HepG2 (cell line): ENCODE results near the gene FAM117A. TPM values are rescaled to one million over a fixed set of nuclear protein-coding genes. Genes with fewer than 3 reads are reported as not detected.

ENCODE experiments used
- ATAC-seq: fragments of 200-7000 bp; cut with Tn5 transposase; 3 replicates; pipeline ENCODE4 v1.9.1; 2020; ENCODE audit warnings: mild to moderate bottlenecking, moderate library complexity
- Bru-seq: library from RNA; stranded (reverse); fragments of 400-500 nt; gene quantifications from one replicate; lab custom pipeline; 2021; lab: Mats Ljungman, UMichigan
- BruChase-seq, 2 experiments: library from RNA; stranded (reverse); fragments of 400-500 nt; gene quantifications; one replicate each; lab custom pipeline; 2021; lab: Mats Ljungman, UMichigan
- BruUV-seq: library from RNA; stranded (reverse); fragments of 400-500 nt; replicated peaks from 2 replicates; lab custom pipeline; 2021; lab: Mats Ljungman, UMichigan
- CTCF ChIA-PET: fragments of 300-600 bp; formaldehyde crosslinking; extraction: SDS; loops from one replicate; lab custom pipeline; 2021; ENCODE audit warnings: low total read pairs, inconsistent platforms, low intra/inter-chr PET ratio; lab: Yijun Ruan, JAX
- POLR2A ChIA-PET: fragments of 350-600 bp; sonication (Branson Sonifier 250); formaldehyde crosslinking; loops from one replicate; lab custom pipeline; 2020; ENCODE audit warnings: antibody characterized with exemption, inconsistent platforms; lab: Yijun Ruan, JAX
- DNase-seq: peaks from one replicate; pipeline ENCODE4 v3.0.0-alpha.2; 2015; ENCODE audit warnings: low spot score
- FAIRE-seq: peaks from 3 replicates; lab custom pipeline; 2011; peaks lifted over from hg19 to GRCh38; lab: Jason Lieb, UNC
- H2AFZ ChIP-seq: one replicate; pipeline ENCODE4 v1.6.1; 2011; ENCODE audit warnings: low read length, inconsistent platforms
- H3K27ac ChIP-seq: fragments of 300-600 bp; 3 replicates; pipeline ENCODE4 v1.8.0; 2011; ENCODE audit warnings: mixed run types, mild to moderate bottlenecking, mixed read lengths, low read length, inconsistent platforms; ENCODE audit not compliant: insufficient read depth; ENCODE audit errors: extremely low read length
- H3K27me3 ChIP-seq, 2 experiments: fragments of 200-600 bp in 1 of 2; 2 replicates in 1 of 2; 3 replicates in 1 of 2; pipeline versions ENCODE4 v1.6.0 to v1.8.0; 2011; ENCODE audit warnings: low read length in 2 of 2, mild to moderate bottlenecking in 2 of 2, moderate library complexity in 2 of 2, inconsistent platforms in 1 of 2; ENCODE audit not compliant: insufficient read depth in 2 of 2, control insufficient read depth in 1 of 2
- H3K36me3 ChIP-seq, 2 experiments: fragments of 200-600 bp in 1 of 2; replicated peaks in 1 of 2; 2 replicates in 1 of 2; 3 replicates in 1 of 2; pipeline versions ENCODE4 v1.5.1 to v1.8.0; 2011; ENCODE audit warnings: low read length in 2 of 2, inconsistent platforms in 1 of 2; ENCODE audit not compliant: insufficient read depth in 2 of 2, control insufficient read depth in 1 of 2
- H3K4me1 ChIP-seq: 2 replicates; pipeline ENCODE4 v1.5.1; 2012; ENCODE audit warnings: low read length, inconsistent platforms; ENCODE audit not compliant: insufficient read depth
- H3K4me2 ChIP-seq: 2 replicates; pipeline ENCODE4 v1.6.0; 2011; ENCODE audit warnings: low read depth, low read length, inconsistent platforms
- H3K4me3 ChIP-seq, 3 experiments: fragments of 200-600 bp in 1 of 3; sonication (generic), shearing (Covaris generic) in 1 of 3; replicated peaks in 1 of 3; 2 replicates each; pipeline ENCODE4 v1.5.1; 2011 to 2016; ENCODE audit warnings: low read length in 3 of 3, inconsistent platforms in 2 of 3, low read depth in 2 of 3, mild to moderate bottlenecking in 2 of 3, control low read depth in 1 of 3, mixed read lengths in 1 of 3; ENCODE audit not compliant: insufficient read depth in 1 of 3
- H3K79me2 ChIP-seq: one replicate; pipeline ENCODE4 v1.6.1; 2011; ENCODE audit warnings: low read length, inconsistent platforms; ENCODE audit not compliant: insufficient read depth
- H3K9ac ChIP-seq: 2 replicates; pipeline ENCODE4 v1.6.0; 2011; ENCODE audit warnings: mild to moderate bottlenecking, low read depth, low read length, inconsistent platforms; ENCODE audit not compliant: insufficient read depth
- H3K9me3 ChIP-seq: 2 replicates; pipeline ENCODE4 v1.5.1; 2012; ENCODE audit warnings: mild to moderate bottlenecking, low read length
- H4K20me1 ChIP-seq: 2 replicates; pipeline ENCODE4 v1.6.0; 2011; ENCODE audit warnings: inconsistent platforms, mild to moderate bottlenecking, low read length, moderate library complexity; ENCODE audit not compliant: insufficient read depth
- FOXM1 ChIP-seq: sonication (generic); formaldehyde crosslinking; IDR thresholded peaks from 2 replicates; pipeline ENCODE4 v1.5.0; 2020; ENCODE audit warnings: missing genetic modification reagents
- FOXO1 ChIP-seq: sonication (generic); formaldehyde crosslinking; IDR thresholded peaks from 2 replicates; pipeline ENCODE4 v1.4.0; 2020; ENCODE audit warnings: missing genetic modification reagents
- KLF12 ChIP-seq: sonication (generic); formaldehyde crosslinking; IDR thresholded peaks from 2 replicates; pipeline ENCODE4 v1.4.0; 2020; ENCODE audit warnings: missing genetic modification reagents, borderline replicate concordance
- PLRG1 ChIP-seq: fragments of 450-650 bp; conservative IDR thresholded peaks from 2 replicates; pipeline ENCODE4 v1.6.1; 2016
- POLR2AphosphoS5 ChIP-seq: IDR thresholded peaks from 2 replicates; pipeline ENCODE4 v1.6.1; 2012; ENCODE audit warnings: low read depth, low read length
- RAD51 ChIP-seq: fragments of 450-650 bp; IDR thresholded peaks from 2 replicates; pipeline ENCODE4 v1.6.1; 2016; ENCODE audit warnings: borderline replicate concordance
- SIN3A ChIP-seq: IDR thresholded peaks from 2 replicates; pipeline ENCODE4 v1.6.1; 2011; ENCODE audit warnings: low read depth, mild to moderate bottlenecking, control low read depth, low read length, borderline replicate concordance
- SOX6 ChIP-seq, 2 experiments: fragments of 450-650 bp in 1 of 2; sonication (generic) in 1 of 2; formaldehyde crosslinking in 1 of 2; IDR thresholded peaks; 2 replicates each; pipeline versions ENCODE4 v1.4.0 to v1.6.1; 2017 to 2020; ENCODE audit warnings: antibody characterized with exemption in 1 of 2, mild to moderate bottlenecking in 1 of 2, missing genetic modification reagents in 1 of 2
- TBX2 ChIP-seq: sonication (generic); formaldehyde crosslinking; IDR thresholded peaks from 2 replicates; pipeline ENCODE4 v1.5.0; 2020; ENCODE audit warnings: missing genetic modification reagents, mild to moderate bottlenecking, borderline replicate concordance
- ZFP36 ChIP-seq: fragments of 150-350 bp; IDR thresholded peaks from 2 replicates; pipeline ENCODE4 v1.6.1; 2018; ENCODE audit warnings: borderline replicate concordance, low read length, low read depth; ENCODE audit not compliant: partially characterized antibody
- ZFY ChIP-seq: sonication (generic); formaldehyde crosslinking; IDR thresholded peaks from 2 replicates; pipeline ENCODE4 v1.4.0; 2020; ENCODE audit warnings: missing genetic modification reagents
- ZFYVE20 ChIP-seq: sonication (generic); formaldehyde crosslinking; IDR thresholded peaks from 2 replicates; pipeline ENCODE4 v1.8.0; 2023; ENCODE audit warnings: low read depth, mild to moderate bottlenecking, moderate library complexity, missing genetic modification reagents, borderline replicate concordance
- WGBS: methylation state at CpG from one replicate; pipeline ENCODE4 v1.1.6; 2017; ENCODE audit warnings: low lambda C conversion rate; 5-methylcytosine and 5-hydroxymethylcytosine counted together
- in situ Hi-C: cut with HindIII; loops from 2 replicates; pipeline ENCODE4 v1.10.0; 2017; ENCODE audit warnings: low pct_unique_long_range_greater_than_20kb; ENCODE audit not compliant: extremely low pct_ligation_motif_present
- intact Hi-C: fragments of 100-400 bp; cut with micrococcal nuclease; formaldehyde crosslinking; loops from one replicate; pipeline ENCODE4 v1.10.0; 2022; ENCODE audit not compliant: unreplicated experiment
- long read RNA-seq, 2 experiments: library from RNA in 1 of 2; library from polyadenylated mRNA in 1 of 2; stranded (forward) in 1 of 2; unstranded in 1 of 2; transcript quantifications; one replicate each; pipeline ENCODE4 v2.0.0, GENCODE V29; 2019 to 2022
- polyA minus RNA-seq, 3 experiments: library from RNA; depleted of rRNA, polyadenylated mRNA; stranded (reverse); fragments of >200 nt; gene quantifications; 2 replicates each; pipeline ENCODE4 v1.2.3, GENCODE V29; 2011; ENCODE audit warnings: low replicate concordance in 1 of 3
- polyA plus RNA-seq, 8 experiments: library from polyadenylated mRNA; depleted of rRNA in 3 of 8; stranded (reverse) in 7 of 8; unstranded in 1 of 8; fragments of >200 nt; fragmentation: Illumina TruSeq in 4 of 8; extraction: Trizol in 4 of 8; gene quantifications; 2 replicates each; pipeline versions ENCODE4 v1.2.1 to v1.2.3, GENCODE V29; 2011 to 2016; ENCODE audit warnings: low read depth in 4 of 8, missing spikeins in 1 of 8, mixed read lengths in 1 of 8; ENCODE audit not compliant: insufficient read depth in 1 of 8
- total RNA-seq, 5 experiments: library from RNA; depleted of rRNA; stranded (reverse); fragments of >200 nt; fragmentation: Illumina TruSeq; extraction: Trizol; gene quantifications; 2 replicates each; pipeline ENCODE4 v1.2.3, GENCODE V29; 2016; ENCODE audit warnings: low read depth in 1 of 5
- TF ChIP-seq, protein P1 (sequence below): sonication (generic); formaldehyde crosslinking; IDR thresholded peaks from 2 replicates; pipeline ENCODE4 v1.4.0; 2020; ENCODE audit warnings: mild to moderate bottlenecking, low read depth, missing genetic modification reagents
- TF ChIP-seq, protein P2 (sequence below): IDR thresholded peaks from 2 replicates; pipeline ENCODE4 v1.6.1; 2016; ENCODE audit warnings: control low read depth

Gene FAM117A, protein sequence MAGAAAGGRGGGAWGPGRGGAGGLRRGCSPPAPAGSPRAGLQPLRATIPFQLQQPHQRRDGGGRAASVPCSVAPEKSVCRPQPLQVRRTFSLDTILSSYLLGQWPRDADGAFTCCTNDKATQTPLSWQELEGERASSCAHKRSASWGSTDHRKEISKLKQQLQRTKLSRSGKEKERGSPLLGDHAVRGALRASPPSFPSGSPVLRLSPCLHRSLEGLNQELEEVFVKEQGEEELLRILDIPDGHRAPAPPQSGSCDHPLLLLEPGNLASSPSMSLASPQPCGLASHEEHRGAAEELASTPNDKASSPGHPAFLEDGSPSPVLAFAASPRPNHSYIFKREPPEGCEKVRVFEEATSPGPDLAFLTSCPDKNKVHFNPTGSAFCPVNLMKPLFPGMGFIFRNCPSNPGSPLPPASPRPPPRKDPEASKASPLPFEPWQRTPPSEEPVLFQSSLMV
- total RNA-seq (2016; rRNA removed; fragmentation: Illumina TruSeq; extraction: Trizol) (12.1 and 12.3 TPM in 2 replicates), polyA plus RNA-seq (2011; rRNA removed) (19.8 and 22.0 TPM in 2 replicates), polyA minus RNA-seq (2011; rRNA and poly(A)+ RNA removed; ENCODE audit: low replicate concordance) (32.1 TPM in 1 of 2 replicates, not detected in the other), Bru-seq, nascent RNA (percentile 63 among the genes with signal in this experiment), BruChase-seq, experiment 1, labeled RNA remaining after a 6-hour chase (percentile 58 among the genes with signal in this experiment), BruChase-seq, experiment 2, labeled RNA remaining after a 2-hour chase (percentile 63 among the genes with signal in this experiment)
- total RNA-seq (2016; cell fraction: cytosol; rRNA removed; fragmentation: Illumina TruSeq; extraction: Trizol; ENCODE audit: low read depth) = 10.9 and 12.0 TPM in 2 replicates
- total RNA-seq (2016; cell fraction: insoluble cytoplasmic fraction; rRNA removed; fragmentation: Illumina TruSeq; extraction: Trizol) = 9.9 and 12.6 TPM in 2 replicates
- total RNA-seq (2016; cell fraction: membrane; rRNA removed; fragmentation: Illumina TruSeq; extraction: Trizol) = 21.3 and 21.9 TPM in 2 replicates
- 8.1 and 8.9 TPM in 2 replicates for total RNA-seq (2016; cell fraction: nucleus; rRNA removed; fragmentation: Illumina TruSeq; extraction: Trizol)
- polyA plus RNA-seq (2011; cell fraction: cytosol; rRNA removed) = 11.4 and 15.9 TPM in 2 replicates
- 17.2 and 20.5 TPM in 2 replicates for polyA plus RNA-seq (2011; cell fraction: nucleus; rRNA removed)
- 11.3 and 12.2 TPM in 2 replicates for polyA plus RNA-seq (2012)
- 19.0 and 20.2 TPM in 2 replicates for polyA plus RNA-seq (2016; cell fraction: cytosol; fragmentation: Illumina TruSeq; extraction: Trizol; ENCODE audit: low read depth)
- 19.2 and 23.6 TPM in 2 replicates for polyA plus RNA-seq (2016; cell fraction: insoluble cytoplasmic fraction; fragmentation: Illumina TruSeq; extraction: Trizol; ENCODE audit: low read depth)
- 28.9 and 33.3 TPM in 2 replicates for polyA plus RNA-seq (2016; cell fraction: membrane; fragmentation: Illumina TruSeq; extraction: Trizol; ENCODE audit: low read depth)
- polyA plus RNA-seq (2016; cell fraction: nucleus; fragmentation: Illumina TruSeq; extraction: Trizol; ENCODE audit: insufficient read depth, low read depth) = 20.1 and 22.1 TPM in 2 replicates
- 6.7 and 8.0 TPM in 2 replicates for polyA minus RNA-seq (2011; cell fraction: cytosol; rRNA and poly(A)+ RNA removed)
- polyA minus RNA-seq (2011; cell fraction: nucleus; rRNA and poly(A)+ RNA removed) = 7.9 and 8.7 TPM in 2 replicates
- long read RNA-seq, experiment 1, partial matches to known transcripts = 3 of 3 reads
- long read RNA-seq, experiment 1, other reads (novel, unspliced or antisense) = 0 of 3 reads
- long read RNA-seq, experiment 2, transcript FAM117A-201 (8 exons, 2,365 nt) = major isoform, 21 of 41 reads
- long read RNA-seq, experiment 2, partial matches to known transcripts = 7 of 41 reads
- long read RNA-seq, experiment 2, other reads (novel, unspliced or antisense) = 13 of 41 reads

GRCh38 chr17:49763735-49764558, at the start of gene FAM117A:
Gene FAM117A (minus strand): TSS chr17:49764131. CDS start chr17:49764087, 44 bp downstream.
- no peaks in the 10 kb centered on the region for H3K36me3 ChIP-seq
- in situ Hi-C loops = no loop called here
- peak; percentile 98 for FAIRE-seq
- WGBS = 1% methylated on average over 32 of the region's 53 CpGs
- peaks cover 14% of the 10 kb centered on the region for H3K79me2 ChIP-seq
- H3K4me2 ChIP-seq = peak within 1 kb of the TSS; percentile 97
- CTCF ChIA-PET = no interaction called here
- POLR2A ChIA-PET = interaction anchor here (0.5 to 4.9 kb wide), 39 partner anchors 8 to 768 kb away, joined by 3 to 83 read pairs (median 5); partner anchors contain the start of genes KAT7, PHB1 and SLC35B1
- intact Hi-C loops = loop anchor here (1.0 kb wide), 1 partner anchor 25 kb away; no protein-coding TSS in a partner anchor
- peak; percentile 98 for ATAC-seq
- H4K20me1 ChIP-seq = no peaks in the 10 kb centered on the region
- peak within 1 kb of the TSS; percentile 47 for H3K27ac ChIP-seq
- H3K4me3 ChIP-seq = peak within 1 kb of the TSS; percentile 73 to 97 (median 90)
- peak; percentile 100 for DNase-seq
- no peaks in the 10 kb centered on the region for H3K9me3 ChIP-seq
- no peak within 1 kb of the TSS for H2AFZ ChIP-seq
- H3K9ac ChIP-seq = peak within 1 kb of the TSS; percentile 62
- H3K4me1 ChIP-seq = peaks cover 24% of the 10 kb centered on the region
- BruUV-seq = no TSS peak
- no peaks in the 10 kb centered on the region for H3K27me3 ChIP-seq
- peak; percentile 35; the same call in 1 of the 2 replicates for TF ChIP-seq SIN3A
- TF ChIP-seq ZFY (CRISPR knock-in tag) = peak; percentile 53; the same call in 1 of the 2 replicates
- TF ChIP-seq, protein P1, sequence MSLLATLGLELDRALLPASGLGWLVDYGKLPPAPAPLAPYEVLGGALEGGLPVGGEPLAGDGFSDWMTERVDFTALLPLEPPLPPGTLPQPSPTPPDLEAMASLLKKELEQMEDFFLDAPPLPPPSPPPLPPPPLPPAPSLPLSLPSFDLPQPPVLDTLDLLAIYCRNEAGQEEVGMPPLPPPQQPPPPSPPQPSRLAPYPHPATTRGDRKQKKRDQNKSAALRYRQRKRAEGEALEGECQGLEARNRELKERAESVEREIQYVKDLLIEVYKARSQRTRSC (CRISPR knock-in tag) = no peak
- no peak for TF ChIP-seq FOXM1
- peak; percentile 33; the same call in 1 of the 2 replicates for TF ChIP-seq FOXO1
- no peak for TF ChIP-seq PLRG1
- TF ChIP-seq ZFYVE20 = no peak
- no peak for TF ChIP-seq TBX2 (CRISPR knock-in tag)
- peak; percentile 97 for TF ChIP-seq POLR2AphosphoS5
- no peak for TF ChIP-seq SOX6 (IDR thresholded peaks at IDR 0.05)
- peak; percentile 2; the same call in 1 of the 2 replicates for TF ChIP-seq SOX6 (CRISPR knock-in tag; IDR thresholded peaks at IDR 0.05)
- TF ChIP-seq RAD51 = peak; percentile 99
- TF ChIP-seq ZFP36 = no peak
- no peak for TF ChIP-seq KLF12
- TF ChIP-seq, protein P2, sequence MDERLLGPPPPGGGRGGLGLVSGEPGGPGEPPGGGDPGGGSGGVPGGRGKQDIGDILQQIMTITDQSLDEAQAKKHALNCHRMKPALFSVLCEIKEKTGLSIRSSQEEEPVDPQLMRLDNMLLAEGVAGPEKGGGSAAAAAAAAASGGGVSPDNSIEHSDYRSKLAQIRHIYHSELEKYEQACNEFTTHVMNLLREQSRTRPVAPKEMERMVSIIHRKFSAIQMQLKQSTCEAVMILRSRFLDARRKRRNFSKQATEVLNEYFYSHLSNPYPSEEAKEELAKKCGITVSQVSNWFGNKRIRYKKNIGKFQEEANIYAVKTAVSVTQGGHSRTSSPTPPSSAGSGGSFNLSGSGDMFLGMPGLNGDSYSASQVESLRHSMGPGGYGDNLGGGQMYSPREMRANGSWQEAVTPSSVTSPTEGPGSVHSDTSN (CRISPR knock-in tag) = peak; percentile 88
